Fibroblast of skin of left biceps (primary cell): ENCODE data around the gene STK40.

Experiments
- DNase-seq, 2 experiments: peaks; one replicate each; pipeline ENCODE4 v3.0.0-alpha.2; 2013; ENCODE audit warnings: low read depth in 2 of 2

STK40 gene

GRCh38 chr1:36372617-36373016, 13.1 kb downstream of the STK40 start:
- no peak for DNase-seq

GRCh38 chr1:36369061-36369861, 16.5 kb downstream of the STK40 start:
- DNase-seq, result no peak

GRCh38 chr1:36367798-36368197, 17.9 kb downstream of the STK40 start:
- no peak for DNase-seq

DNA sequence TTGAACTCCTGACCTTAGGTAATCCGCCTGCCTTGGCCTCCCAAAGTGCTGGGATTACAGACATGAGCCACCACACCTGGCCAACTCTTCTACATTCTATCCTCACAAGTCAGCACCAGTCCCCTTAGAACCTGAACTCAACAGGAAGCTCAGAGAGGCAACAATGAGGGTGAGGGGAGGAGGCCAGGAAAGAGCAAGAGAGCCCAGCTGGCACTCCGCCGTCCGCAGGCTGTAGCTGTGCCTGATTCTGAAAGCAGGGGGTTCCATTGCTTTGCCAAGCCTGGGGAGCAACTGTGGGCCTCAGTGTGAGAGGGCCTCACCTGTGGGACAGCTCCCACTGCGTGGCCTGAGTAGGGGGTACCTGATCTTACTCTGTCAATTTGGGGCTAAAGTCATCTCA, 18.7 kb downstream of the STK40 start:
- DNase-seq, result no peak

GRCh38 chr1:36366091-36366661, 19.5 kb downstream of the STK40 start:
- peak in 1 of 2 experiments; percentile 54 for DNase-seq

- DNase-seq, result peak in 1 of 2 experiments; percentile 48
Observed at GRCh38 chr1:36365381-36365780, 20.3 kb downstream of the STK40 start.

DNA sequence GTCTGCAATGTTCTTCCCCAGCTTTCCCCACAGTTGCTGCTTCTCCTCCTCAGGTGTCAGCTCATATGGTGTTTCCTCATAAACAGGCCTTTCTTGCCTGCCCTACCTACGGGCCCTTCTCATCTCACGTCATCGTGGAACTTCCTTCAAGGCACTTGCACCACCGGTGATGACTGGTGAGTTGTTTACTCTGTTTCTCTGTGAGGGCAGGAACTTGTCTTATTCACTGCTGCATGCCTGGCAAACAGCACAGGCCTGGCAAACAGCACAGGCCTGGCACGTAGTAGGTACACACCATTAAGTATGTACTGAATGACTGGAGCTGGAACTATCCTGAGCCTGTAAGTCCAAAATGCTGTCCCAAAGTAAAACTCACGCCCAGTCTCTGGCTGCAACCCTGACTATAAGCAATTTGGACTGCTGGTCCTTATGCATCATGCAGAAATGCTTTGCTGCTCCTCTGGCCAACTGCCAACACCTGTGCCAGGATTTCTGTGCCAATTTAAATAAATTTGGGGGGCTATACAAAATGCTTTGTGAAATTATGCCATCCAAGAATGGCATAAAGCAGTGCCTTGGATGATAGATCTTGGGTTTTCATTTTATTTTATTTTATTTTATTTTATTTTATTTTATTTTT, 25.7 kb downstream of the STK40 start:
- no peak for DNase-seq

GRCh38 chr1:36359383-36359782, 26.3 kb downstream of the STK40 start:
- DNase-seq, result no peak

GRCh38 chr1:36358514-36359084, 27.1 kb downstream of the STK40 start:
- no peak for DNase-seq

DNA sequence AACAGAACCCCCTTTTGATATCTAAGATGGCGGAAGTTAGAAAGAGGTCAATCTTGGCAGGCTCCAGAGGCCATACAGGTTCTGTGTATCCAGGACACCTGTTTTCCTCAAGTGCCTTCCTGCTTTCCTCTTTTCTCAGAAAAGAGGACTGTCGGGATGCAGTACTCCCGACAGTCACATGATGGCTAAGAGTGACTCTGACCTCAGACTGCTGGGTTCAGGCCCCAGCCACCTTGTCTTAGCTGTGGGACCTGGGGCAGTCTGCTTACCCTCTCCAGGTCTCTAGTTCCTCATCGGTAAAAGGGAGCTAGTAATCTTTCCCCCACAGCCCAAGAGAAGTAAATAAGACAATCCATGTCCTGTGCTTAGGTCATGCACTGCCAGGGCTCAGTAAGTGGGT, 29.9 kb downstream of the STK40 start:
- no peak for DNase-seq

DNA sequence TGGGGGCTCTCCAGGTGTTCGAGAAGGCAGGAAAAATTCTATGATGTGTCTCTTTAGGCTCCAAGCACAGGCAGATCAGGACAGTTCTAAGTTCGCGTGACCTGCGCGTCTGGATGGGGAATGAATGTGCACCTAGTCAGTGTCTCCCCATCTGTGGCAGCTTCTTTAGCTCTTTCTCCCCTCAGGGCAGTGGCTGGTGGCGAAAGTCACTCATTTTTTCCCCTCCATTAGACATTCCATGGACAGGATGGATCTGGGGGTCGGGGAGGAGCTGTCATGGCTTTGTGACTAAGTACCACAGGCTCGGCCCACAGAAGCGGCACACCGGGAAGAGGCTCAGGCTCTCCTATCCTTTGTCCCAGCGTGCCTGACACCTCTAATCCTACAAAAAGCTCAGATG, 31.2 kb downstream of the STK40 start:
- DNase-seq, result no peak

- DNase-seq, result no peak
Observed at GRCh38 chr1:36352910-36353878, 32.5 kb downstream of the STK40 start.

GRCh38 chr1:36352125-36352909, 33.4 kb downstream of the STK40 start:
- no peak for DNase-seq

DNA sequence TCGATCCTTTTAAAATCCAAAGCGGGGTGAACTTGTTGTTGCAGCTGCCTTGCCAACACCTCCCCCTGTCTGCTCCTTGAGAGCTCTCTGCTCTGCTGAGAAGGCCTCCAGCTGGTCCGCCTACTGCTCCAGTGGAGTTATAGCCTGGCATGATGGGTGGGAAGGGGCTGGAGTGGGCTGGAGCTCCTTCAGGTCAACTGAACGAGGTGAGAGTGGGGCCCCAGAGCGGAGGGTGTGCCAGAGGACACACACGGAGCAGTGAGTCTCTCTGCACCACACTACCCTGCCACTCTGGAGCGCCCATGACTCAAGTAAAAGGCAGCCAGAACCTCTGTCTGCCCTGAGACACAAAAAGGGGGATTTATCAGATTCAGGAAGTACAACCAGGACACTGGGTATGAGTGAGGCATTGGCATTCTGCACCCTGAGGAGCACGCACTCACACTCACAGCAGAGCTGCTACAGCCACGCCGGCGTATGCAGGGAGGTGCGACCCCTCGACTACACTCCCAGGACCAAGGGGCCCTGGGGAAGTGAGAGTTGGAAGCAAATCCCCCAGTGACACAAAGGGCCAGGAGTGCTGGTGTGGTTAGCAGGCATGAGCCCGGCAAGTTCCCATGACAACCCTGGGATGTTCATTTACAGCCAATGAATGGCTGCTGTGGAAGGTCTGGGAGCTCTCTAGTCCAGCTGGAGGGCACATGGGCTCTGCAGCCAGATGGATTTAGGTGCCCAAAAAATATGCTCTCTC, 34.3 kb downstream of the STK40 start:
- peak; percentile 38 for DNase-seq

DNA sequence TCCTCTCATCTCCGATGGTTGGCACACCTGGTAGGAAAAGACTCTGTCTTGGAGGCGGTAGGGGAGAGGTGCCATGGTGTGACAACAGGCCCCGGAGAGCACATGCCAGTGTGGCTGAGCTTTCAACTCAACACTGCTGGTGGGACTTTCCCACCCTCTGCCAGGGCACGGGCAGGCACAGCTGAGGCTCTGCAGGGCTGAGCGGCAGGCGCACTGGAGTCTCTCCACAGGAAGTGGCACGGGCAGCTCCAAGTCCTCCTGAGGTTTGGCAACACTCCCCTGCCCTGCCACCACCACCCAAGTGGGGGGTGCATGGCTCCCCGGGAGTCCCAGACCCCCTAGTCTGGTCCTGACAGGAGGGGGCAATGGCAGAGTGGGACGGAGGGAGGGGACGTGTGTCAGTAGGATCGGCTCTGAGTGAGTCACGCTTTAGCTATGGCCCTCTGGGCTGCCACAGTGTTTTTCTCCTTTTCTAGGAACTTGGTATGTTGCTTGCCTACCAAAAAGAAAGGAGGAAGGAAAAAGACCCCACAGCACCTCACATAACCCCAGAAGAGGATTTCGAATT, 35.0 kb downstream of the STK40 start:
- DNase-seq, result peak; percentile 45 to 47

DNA sequence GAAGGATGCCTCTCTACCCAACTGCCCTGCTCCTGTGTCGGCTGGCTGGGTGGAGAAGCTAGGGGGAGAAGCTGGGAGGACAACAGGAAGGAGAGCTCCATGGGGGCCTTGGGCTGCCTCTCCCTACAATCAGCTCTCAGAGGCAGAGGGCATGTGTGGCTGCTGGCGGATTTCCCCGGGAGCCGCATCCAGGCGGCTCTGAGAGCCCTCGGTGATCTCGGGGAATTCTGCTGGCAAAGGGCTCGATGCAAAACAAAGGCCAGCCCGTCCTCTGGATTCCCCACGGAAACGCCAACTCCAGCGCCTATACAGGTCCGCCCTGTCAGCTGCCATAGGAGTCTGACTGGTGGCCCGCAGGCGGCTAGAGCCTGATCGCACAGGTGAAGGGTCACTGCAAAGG, 35.9 kb downstream of the STK40 start:
- DNase-seq, result no peak

DNA sequence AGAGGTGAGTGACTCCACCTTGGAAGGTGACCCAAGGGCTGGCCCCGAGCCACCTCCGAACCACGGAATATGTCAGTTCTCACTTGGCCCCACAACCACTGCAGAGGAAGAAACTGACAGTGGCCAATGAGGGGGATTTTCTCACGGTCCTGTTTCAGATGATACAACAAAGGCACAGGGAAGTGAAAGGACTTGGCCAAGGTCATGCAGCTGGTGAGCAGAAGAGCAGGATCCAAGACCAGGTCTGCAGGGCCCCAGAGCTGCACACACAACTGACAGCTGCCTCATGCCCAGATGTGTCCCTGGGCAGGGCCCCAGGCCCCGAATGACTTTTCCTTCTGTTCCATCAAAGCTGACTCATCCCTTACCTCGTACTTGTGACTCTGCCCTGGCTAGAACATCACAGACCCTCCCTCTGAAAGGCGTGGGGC, 36.5 kb downstream of the STK40 start:
- DNase-seq, result no peak

GRCh38 chr1:36346741-36347370, 38.9 kb downstream of the STK40 start:
- no peak for DNase-seq

DNA sequence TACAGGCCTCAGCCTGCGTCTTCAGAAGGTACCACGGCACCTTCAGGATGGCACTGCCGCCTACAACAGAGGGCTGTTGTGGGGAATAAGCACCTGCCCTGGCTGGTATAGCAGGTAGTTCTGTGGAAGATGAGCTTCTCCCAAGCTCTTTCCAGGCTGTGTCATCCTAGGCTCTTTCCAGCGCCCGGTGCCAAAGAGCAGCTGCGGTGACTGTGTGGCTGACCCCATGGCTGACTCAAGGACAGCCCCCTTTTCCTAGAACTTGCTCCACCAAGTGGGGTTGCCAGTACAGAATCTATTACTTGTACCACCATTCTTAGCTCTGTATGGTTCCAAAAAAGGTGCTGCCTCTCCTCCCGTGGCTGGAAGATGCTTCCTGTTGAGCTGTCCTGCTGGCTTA, 40.4 kb downstream of the STK40 start:
- no peak for DNase-seq
